ENCODE measurements around the gene USP38. TPM values are rescaled to one million over a fixed set of nuclear protein-coding genes. Genes with fewer than 3 reads are reported as not detected.
"Not testable (repeated sequence)": the region's sequence is repeated elsewhere in the genome, so short reads cannot be mapped to it uniquely, and the experiment has no call there.

The USP38 gene
- total RNA-seq, 1 donor from 2014 or later, result 21.2 TPM

GRCh38 chr4:143163614-143164013 is 21.1 kb upstream of the USP38 start:
- no peak overlapping the region for H3K4me2 ChIP-seq (ENCODE audit: low read length)
- no peaks in the 10 kb centered on the region for H3K27me3 ChIP-seq (ENCODE audit: insufficient read depth, low read length)
- no peaks in the 10 kb centered on the region for H3K4me1 Mint-ChIP-seq (ENCODE audit: low read depth, unreplicated experiment)
- H3K36me3 Mint-ChIP-seq (ENCODE audit: low read depth, unreplicated experiment), result no peaks in the 10 kb centered on the region
- no peak for FAIRE-seq
- H3K4me3 ChIP-seq (ENCODE audit: insufficient read depth, low read depth, low read length), result no peak overlapping the region
- no peaks in the 10 kb centered on the region for H3K9me3 ChIP-seq (ENCODE audit: insufficient read depth, low read depth, low read length)
- DNase-seq (ENCODE audit: low read depth), result no peak
- no peak overlapping the region for H3K4me3 Mint-ChIP-seq (ENCODE audit: unreplicated experiment)
- no peak overlapping the region for H3K9ac ChIP-seq (ENCODE audit: low read length)
- TF ChIP-seq EZH2 (IDR thresholded peaks at IDR 0.05; ENCODE audit: insufficient read depth, low read length) (no peak), CTCF (IDR thresholded peaks at IDR 0.05; ENCODE audit: insufficient read depth, low read depth, low read length) (no peak)
- no peak overlapping the region for H2AFZ ChIP-seq (ENCODE audit: low read depth, low read length)
- no peaks in the 10 kb centered on the region for H3K27me3 Mint-ChIP-seq (ENCODE audit: low read depth, unreplicated experiment)
- no peaks in the 10 kb centered on the region for H4K20me1 ChIP-seq (ENCODE audit: insufficient read depth, low read length)
- H3K79me2 ChIP-seq (ENCODE audit: insufficient read depth, low read length), result no peaks in the 10 kb centered on the region
- peaks cover 3% of the 10 kb centered on the region for H3K9me3 Mint-ChIP-seq (ENCODE audit: unreplicated experiment)
- no peaks in the 10 kb centered on the region for H3K4me1 ChIP-seq (ENCODE audit: insufficient read depth, low read length)
- H3K27ac ChIP-seq (ENCODE audit: low read depth, low read length), result no peak overlapping the region
- no peaks in the 10 kb centered on the region for H3K36me3 ChIP-seq (ENCODE audit: insufficient read depth, low read length)
- H3K27ac Mint-ChIP-seq (ENCODE audit: unreplicated experiment), result no peak overlapping the region

- H3K9ac ChIP-seq (ENCODE audit: low read length); H3K4me1 Mint-ChIP-seq (ENCODE audit: low read depth, unreplicated experiment); H3K27me3 Mint-ChIP-seq (ENCODE audit: low read depth, unreplicated experiment); H3K4me3 ChIP-seq (ENCODE audit: insufficient read depth, low read depth, low read length); H3K27ac ChIP-seq (ENCODE audit: low read depth, low read length); H3K79me2 ChIP-seq (ENCODE audit: insufficient read depth, low read length); H3K4me3 Mint-ChIP-seq (ENCODE audit: unreplicated experiment); H2AFZ ChIP-seq (ENCODE audit: low read depth, low read length); H4K20me1 ChIP-seq (ENCODE audit: insufficient read depth, low read length); H3K4me1 ChIP-seq (ENCODE audit: insufficient read depth, low read length); H3K9me3 ChIP-seq (ENCODE audit: insufficient read depth, low read depth, low read length); H3K4me2 ChIP-seq (ENCODE audit: low read length); H3K27ac Mint-ChIP-seq (ENCODE audit: unreplicated experiment); DNase-seq (ENCODE audit: low read depth); FAIRE-seq; H3K36me3 Mint-ChIP-seq (ENCODE audit: low read depth, unreplicated experiment); H3K27me3 ChIP-seq (ENCODE audit: insufficient read depth, low read length); H3K9me3 Mint-ChIP-seq (ENCODE audit: unreplicated experiment); H3K36me3 ChIP-seq (ENCODE audit: insufficient read depth, low read length): not testable (repeated sequence)
These were observed 18.0 kb upstream of the USP38 start for GRCh38 chr4:143166722-143167121.

GRCh38 chr4:143178923-143179322 is 5.8 kb upstream of the USP38 start:
- no peak for FAIRE-seq
- peaks cover 17% of the 10 kb centered on the region for H3K9me3 Mint-ChIP-seq (ENCODE audit: unreplicated experiment)

More at GRCh38 chr4:143178923-143179322, 5.8 kb upstream of the USP38 start:
- H3K27me3 Mint-ChIP-seq (ENCODE audit: low read depth, unreplicated experiment), result no peaks in the 10 kb centered on the region
- H3K4me3 Mint-ChIP-seq (ENCODE audit: unreplicated experiment), result no peak overlapping the region
- H3K4me1 ChIP-seq (ENCODE audit: insufficient read depth, low read length), result peaks cover 3% of the 10 kb centered on the region
- H3K36me3 ChIP-seq (ENCODE audit: insufficient read depth, low read length), result no peaks in the 10 kb centered on the region
- H3K9ac ChIP-seq (ENCODE audit: low read length), result no peak overlapping the region
- no peaks in the 10 kb centered on the region for H3K27me3 ChIP-seq (ENCODE audit: insufficient read depth, low read length)
- H3K4me3 ChIP-seq (ENCODE audit: insufficient read depth, low read depth, low read length), result no peak overlapping the region
- H3K4me2 ChIP-seq (ENCODE audit: low read length), result no peak overlapping the region
- H3K27ac Mint-ChIP-seq (ENCODE audit: unreplicated experiment), result no peak overlapping the region
- H4K20me1 ChIP-seq (ENCODE audit: insufficient read depth, low read length), result no peaks in the 10 kb centered on the region
- H3K9me3 ChIP-seq (ENCODE audit: insufficient read depth, low read depth, low read length), result no peaks in the 10 kb centered on the region
- no peak for DNase-seq (ENCODE audit: low read depth)
- TF ChIP-seq CTCF (IDR thresholded peaks at IDR 0.05; ENCODE audit: insufficient read depth, low read depth, low read length), result no peak
- no peak for TF ChIP-seq EZH2 (IDR thresholded peaks at IDR 0.05; ENCODE audit: insufficient read depth, low read length)
- H3K4me1 Mint-ChIP-seq (ENCODE audit: low read depth, unreplicated experiment), result peaks cover 2% of the 10 kb centered on the region
- H3K36me3 Mint-ChIP-seq (ENCODE audit: low read depth, unreplicated experiment), result peaks cover 5% of the 10 kb centered on the region
- H2AFZ ChIP-seq (ENCODE audit: low read depth, low read length), result no peak overlapping the region
- no peak overlapping the region for H3K27ac ChIP-seq (ENCODE audit: low read depth, low read length)
- H3K79me2 ChIP-seq (ENCODE audit: insufficient read depth, low read length), result no peaks in the 10 kb centered on the region
